Common myeloid progenitor, CD34-positive (primary cell): Measurements from ENCODE around the gene JUND.
A peak's percentile ranks its signal among the peaks of the same experiment; 100 is the strongest.

Experiments
- CTCF ChIA-PET: fragments of 350-600 bp; sonication (Branson Sonifier 250); formaldehyde crosslinking; loops from one replicate; lab custom pipeline; 2021; ENCODE audit warnings: antibody characterized with exemption; lab: Charles Lee
- POLR2A ChIA-PET: fragments of 350-600 bp; sonication (Branson Sonifier 250); formaldehyde crosslinking; loops from one replicate; lab custom pipeline; 2021; ENCODE audit warnings: antibody characterized with exemption; lab: Charles Lee
- DNase-seq, 3 donors: peaks; one replicate each; pipeline versions ENCODE4 v3.0.0 to v3.0.0-alpha.2; 2013
- H3K27ac ChIP-seq, 2 experiments: 1 replicate in 1 of 2; 2 replicates in 1 of 2; pipeline ENCODE4 v1.7.0; 2013; ENCODE audit warnings: inconsistent platforms in 2 of 2, low read length in 2 of 2, mild to moderate bottlenecking in 2 of 2, low read depth in 1 of 2, moderate library complexity in 1 of 2; ENCODE audit not compliant: severe bottlenecking in 2 of 2, insufficient read depth in 1 of 2, poor library complexity in 1 of 2
- H3K27me3 ChIP-seq, 5 experiments: replicated peaks in 2 of 5; 1 replicate in 3 of 5; 2 replicates in 2 of 5; pipeline versions ENCODE4 v1.6.1 to v1.7.0; 2013; ENCODE audit warnings: low read length in 4 of 5, mild to moderate bottlenecking in 2 of 5, moderate library complexity in 2 of 5, inconsistent platforms in 1 of 5; ENCODE audit not compliant: insufficient read depth in 5 of 5, control insufficient read depth in 4 of 5
- H3K36me3 ChIP-seq, 4 experiments: 1 replicate in 2 of 4; 2 replicates in 2 of 4; pipeline versions ENCODE4 v1.6.1 to v1.7.0; 2013; ENCODE audit warnings: low read length in 3 of 4, control low read depth in 1 of 4, mild to moderate bottlenecking in 1 of 4; ENCODE audit not compliant: control insufficient read depth in 4 of 4, insufficient read depth in 4 of 4
- H3K4me1 ChIP-seq, 4 experiments: 1 replicate in 3 of 4; 2 replicates in 1 of 4; pipeline versions ENCODE4 v1.6.1 to v1.7.1; 2013; ENCODE audit warnings: low read length in 3 of 4, mild to moderate bottlenecking in 3 of 4, control low read depth in 1 of 4, inconsistent platforms in 1 of 4, moderate library complexity in 1 of 4; ENCODE audit not compliant: control insufficient read depth in 4 of 4, insufficient read depth in 4 of 4; ENCODE audit errors: control extremely low read depth in 1 of 4
- H3K4me3 ChIP-seq, 7 experiments: 1 replicate in 4 of 7; 2 replicates in 3 of 7; pipeline versions ENCODE4 v1.5.1 to v1.7.0; 2013; ENCODE audit warnings: mild to moderate bottlenecking in 7 of 7, low read length in 6 of 7, moderate library complexity in 6 of 7, inconsistent platforms in 2 of 7, low read depth in 2 of 7, control low read depth in 1 of 7; ENCODE audit not compliant: insufficient read depth in 4 of 7, control insufficient read depth in 1 of 7; ENCODE audit errors: extremely low read depth in 1 of 7
- H3K9me3 ChIP-seq, 5 experiments: 1 replicate in 4 of 5; 2 replicates in 1 of 5; pipeline versions ENCODE4 v1.6.1 to v1.7.1; 2013; ENCODE audit warnings: low read length in 4 of 5, mild to moderate bottlenecking in 2 of 5, inconsistent platforms in 1 of 5, low read depth in 1 of 5, moderate library complexity in 1 of 5; ENCODE audit not compliant: control insufficient read depth in 4 of 5, insufficient read depth in 2 of 5; ENCODE audit errors: control extremely low read depth in 1 of 5
- WGBS: methylation state at CpG from one replicate; pipeline ENCODE4 v1.1.5; 2013; ENCODE audit not compliant: insufficient coverage; 5-methylcytosine and 5-hydroxymethylcytosine counted together

The JUND gene

GRCh38 chr19:18265582-18265981, 15.8 kb downstream of the JUND start:
- Histone ChIP-seq H3K9me3 (no peaks in the 10 kb centered on the region), H3K27me3 (no peaks in the 10 kb centered on the region), H3K27ac (no peak overlapping the region), H3K4me1 (no peaks in the 10 kb centered on the region), H3K4me3 (no peak overlapping the region), H3K36me3 (peaks cover 2 to 59% (median 16%) of the 10 kb centered on the region in 4 experiments)
- 94% methylated on average over 7 of the region's 7 CpGs for WGBS
- ChIA-PET POLR2A (no interaction called here), CTCF (interaction anchor here (0.6 to 2.2 kb wide), 3 partner anchors 10 to 214 kb away, joined by 3 to 7 read pairs (median 3); a partner anchor contains a TSS)
- DNase-seq: no peak

GRCh38 chr19:18264971-18265540, 16.4 kb downstream of the JUND start:
- H3K27ac ChIP-seq: no peak overlapping the region
- H3K4me1 ChIP-seq: no peaks in the 10 kb centered on the region
- no peaks in the 10 kb centered on the region for H3K9me3 ChIP-seq
- ChIA-PET POLR2A (no interaction called here), CTCF (interaction anchor here (0.6 to 2.2 kb wide), 3 partner anchors 10 to 215 kb away, joined by 3 to 7 read pairs (median 3); a partner anchor contains a TSS)
- H3K27me3 ChIP-seq: no peaks in the 10 kb centered on the region
- no peak for DNase-seq
- 87% methylated on average over 23 of the region's 23 CpGs for WGBS
- no peak overlapping the region for H3K4me3 ChIP-seq
- H3K36me3 ChIP-seq: peaks cover 2 to 59% (median 16%) of the 10 kb centered on the region in 4 experiments

GRCh38 chr19:18264137-18264854, 17.1 kb downstream of the JUND start:
- Histone ChIP-seq H3K4me3 (no peak overlapping the region), H3K9me3 (no peaks in the 10 kb centered on the region), H3K27me3 (no peaks in the 10 kb centered on the region), H3K36me3 (peaks cover 2 to 57% (median 16%) of the 10 kb centered on the region in 4 experiments), H3K4me1 (no peaks in the 10 kb centered on the region), H3K27ac (no peak overlapping the region)
- WGBS: 98% methylated on average over 23 of the region's 23 CpGs
- DNase-seq: no peak
- CTCF ChIA-PET: interaction anchor here (1.8 to 2.2 kb wide), 2 partner anchors 12 to 65 kb away, joined by 6 to 7 read pairs; no protein-coding TSS in a partner anchor
- POLR2A ChIA-PET: no interaction called here

GRCh38 chr19:18263324-18264136, 17.9 kb downstream of the JUND start:
- WGBS: 95% methylated on average over 14 of the region's 16 CpGs
- Histone ChIP-seq H3K36me3 (peaks cover 2 to 52% (median 16%) of the 10 kb centered on the region in 4 experiments), H3K9me3 (no peaks in the 10 kb centered on the region), H3K27ac (no peak overlapping the region), H3K4me3 (no peak overlapping the region), H3K4me1 (no peaks in the 10 kb centered on the region), H3K27me3 (no peaks in the 10 kb centered on the region)
- CTCF ChIA-PET: interaction anchor here (0.6 to 2.6 kb wide), 4 partner anchors 11 to 65 kb away, joined by 3 to 13 read pairs (median 6); no protein-coding TSS in a partner anchor
- peak in 1 of 3 donors; percentile 12 for DNase-seq
- POLR2A ChIA-PET: no interaction called here

GRCh38 chr19:18262917-18263316, 18.5 kb downstream of the JUND start:
- peaks cover 2 to 51% (median 15%) of the 10 kb centered on the region in 4 experiments for H3K36me3 ChIP-seq
- no peaks in the 10 kb centered on the region for H3K27me3 ChIP-seq
- CTCF ChIA-PET: interaction anchor here (0.6 to 2.6 kb wide), 3 partner anchors 10 to 66 kb away, joined by 3 to 13 read pairs (median 6); no protein-coding TSS in a partner anchor
- H3K27ac ChIP-seq: no peak overlapping the region
- no peak for DNase-seq
- POLR2A ChIA-PET: no interaction called here
- H3K9me3 ChIP-seq: no peaks in the 10 kb centered on the region
- H3K4me3 ChIP-seq: no peak overlapping the region
- WGBS: 98% methylated on average over 10 of the region's 10 CpGs
- no peaks in the 10 kb centered on the region for H3K4me1 ChIP-seq

- Histone ChIP-seq H3K27me3 (no peaks in the 10 kb centered on the region), H3K36me3 (peaks cover 2 to 53% (median 12%) of the 10 kb centered on the region in 4 experiments)
- POLR2A ChIA-PET: interaction anchor here (0.7 kb wide), 1 partner anchor 238 kb away, joined by 3 read pairs; no protein-coding TSS in a partner anchor
These were observed 19.3 kb downstream of the JUND start for GRCh38 chr19:18262144-18262543.

More at GRCh38 chr19:18262144-18262543, 19.3 kb downstream of the JUND start:
- no peak for DNase-seq
- CTCF ChIA-PET: interaction anchor here (0.6 to 2.6 kb wide), 5 partner anchors 10 to 96 kb away, joined by 3 to 13 read pairs (median 3); partner anchors contain the start of gene IFI30
- Histone ChIP-seq H3K9me3 (no peaks in the 10 kb centered on the region), H3K4me3 (no peak overlapping the region), H3K27ac (no peak overlapping the region), H3K4me1 (no peaks in the 10 kb centered on the region)
